Right lung (tissue), 5 donors: ENCODE data around the gene STARD8. TPM values are rescaled to one million over a fixed set of nuclear protein-coding genes. Genes with fewer than 3 reads are reported as not detected.
"Not testable (repeated sequence)": the region's sequence is repeated elsewhere in the genome, so short reads cannot be mapped to it uniquely, and the experiment has no call there.

Experiments
- DNase-seq, 2 donors: peaks; one replicate each; pipeline ENCODE4 v3.0.0-alpha.2; 2013
- polyA plus RNA-seq, 5 donors: library from polyadenylated mRNA; unstranded; fragments of 120-200 nt; gene quantifications; one replicate each; pipeline versions ENCODE4 v1.2.1 to v1.2.3, GENCODE V29; 2013; ENCODE audit warnings: inconsistent platforms in 1 of 5, low replicate concordance in 1 of 5; ENCODE audit not compliant: insufficient read length in 5 of 5, insufficient read depth in 1 of 5

STARD8 gene
- polyA plus RNA-seq, 5 donors = 12.3 to 17.6 (median 14.4) TPM

DNA sequence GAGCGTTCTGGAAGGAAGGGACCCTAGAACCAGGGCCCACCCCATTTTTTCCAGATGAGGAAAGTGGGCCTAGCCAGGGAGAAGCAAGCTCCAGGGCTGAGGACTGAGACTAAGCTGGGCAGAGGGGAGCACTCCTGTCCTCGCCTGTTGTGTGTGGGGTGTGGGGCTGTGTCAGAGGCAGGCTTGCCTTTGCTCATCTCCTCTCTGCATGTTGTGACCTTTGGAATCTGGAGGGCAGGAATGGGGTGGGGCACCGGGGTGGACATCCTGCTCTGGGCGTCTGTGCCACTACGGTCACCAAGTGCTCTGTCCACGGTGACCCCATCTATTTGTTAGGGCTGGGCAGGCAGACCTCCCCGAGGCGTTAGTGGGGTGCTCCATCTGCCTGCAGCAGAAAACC lies 41.5 kb downstream of the STARD8 start:
- DNase-seq = not testable (repeated sequence)

DNA sequence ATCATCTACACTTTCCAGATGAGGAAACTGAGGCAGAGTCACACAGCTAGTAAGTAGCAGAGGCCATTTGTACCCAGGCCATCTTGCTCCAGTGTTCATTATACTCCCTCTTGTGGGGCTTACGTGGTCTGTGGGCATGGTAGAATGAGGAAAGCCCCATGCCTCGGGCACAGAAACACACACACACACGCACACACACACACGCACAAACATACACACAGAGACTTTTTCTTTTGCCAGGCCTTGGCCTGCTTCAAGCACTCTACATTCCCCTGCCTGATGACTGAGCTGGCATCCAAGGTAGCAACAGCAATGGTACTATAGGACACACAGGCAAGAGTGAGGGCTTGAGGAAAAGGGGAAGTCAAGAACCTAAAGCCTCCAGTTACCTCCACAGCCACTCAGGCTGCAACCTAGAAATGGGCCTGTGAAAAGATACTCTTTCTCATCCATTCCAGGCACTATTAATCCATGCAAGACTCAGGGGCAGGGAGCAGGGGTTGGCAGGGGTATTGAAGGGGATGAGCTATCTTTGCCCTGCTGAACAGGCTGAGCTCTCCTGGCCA lies 43.6 kb downstream of the STARD8 start:
- DNase-seq = no peak

DNA sequence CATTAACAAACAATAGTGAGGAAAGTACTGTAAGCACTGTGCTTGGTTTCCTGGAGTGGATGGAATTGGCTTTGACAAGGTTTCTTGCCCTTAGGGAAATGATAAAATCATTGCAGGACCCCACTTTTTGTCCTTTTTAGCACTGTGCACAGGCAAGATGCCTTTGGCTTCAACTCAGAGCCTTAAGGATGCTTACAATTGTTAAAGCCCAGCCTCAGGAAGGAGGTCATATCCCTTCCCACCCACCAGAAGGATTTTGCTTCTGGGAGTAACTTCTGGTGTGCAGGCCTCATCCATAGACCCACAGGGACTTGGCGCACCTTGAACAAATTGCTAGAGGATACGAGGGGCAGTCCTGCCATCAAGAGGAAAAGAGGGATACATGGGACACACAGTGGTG lies 44.5 kb downstream of the STARD8 start:
- DNase-seq = no peak

DNA sequence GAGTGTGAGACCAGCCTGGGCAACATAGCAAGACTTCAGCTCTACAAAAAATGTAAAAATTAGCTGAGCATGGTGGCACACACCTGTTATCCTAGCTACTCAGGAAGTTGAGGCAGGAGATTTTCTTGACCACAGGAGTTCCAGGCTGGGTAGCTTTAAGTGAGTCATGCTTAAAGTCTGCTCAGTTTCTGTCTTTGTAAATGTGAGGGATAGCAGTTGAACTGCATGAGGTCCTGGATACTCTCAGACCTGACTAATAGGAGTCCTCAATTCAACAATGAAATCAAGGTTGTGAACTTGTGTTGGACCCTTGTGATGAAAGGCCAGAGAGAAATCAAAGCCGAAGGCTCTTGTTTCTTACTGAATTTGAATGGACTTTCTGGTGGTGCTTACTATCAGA lies 45.2 kb downstream of the STARD8 start:
- no peak for DNase-seq

DNA sequence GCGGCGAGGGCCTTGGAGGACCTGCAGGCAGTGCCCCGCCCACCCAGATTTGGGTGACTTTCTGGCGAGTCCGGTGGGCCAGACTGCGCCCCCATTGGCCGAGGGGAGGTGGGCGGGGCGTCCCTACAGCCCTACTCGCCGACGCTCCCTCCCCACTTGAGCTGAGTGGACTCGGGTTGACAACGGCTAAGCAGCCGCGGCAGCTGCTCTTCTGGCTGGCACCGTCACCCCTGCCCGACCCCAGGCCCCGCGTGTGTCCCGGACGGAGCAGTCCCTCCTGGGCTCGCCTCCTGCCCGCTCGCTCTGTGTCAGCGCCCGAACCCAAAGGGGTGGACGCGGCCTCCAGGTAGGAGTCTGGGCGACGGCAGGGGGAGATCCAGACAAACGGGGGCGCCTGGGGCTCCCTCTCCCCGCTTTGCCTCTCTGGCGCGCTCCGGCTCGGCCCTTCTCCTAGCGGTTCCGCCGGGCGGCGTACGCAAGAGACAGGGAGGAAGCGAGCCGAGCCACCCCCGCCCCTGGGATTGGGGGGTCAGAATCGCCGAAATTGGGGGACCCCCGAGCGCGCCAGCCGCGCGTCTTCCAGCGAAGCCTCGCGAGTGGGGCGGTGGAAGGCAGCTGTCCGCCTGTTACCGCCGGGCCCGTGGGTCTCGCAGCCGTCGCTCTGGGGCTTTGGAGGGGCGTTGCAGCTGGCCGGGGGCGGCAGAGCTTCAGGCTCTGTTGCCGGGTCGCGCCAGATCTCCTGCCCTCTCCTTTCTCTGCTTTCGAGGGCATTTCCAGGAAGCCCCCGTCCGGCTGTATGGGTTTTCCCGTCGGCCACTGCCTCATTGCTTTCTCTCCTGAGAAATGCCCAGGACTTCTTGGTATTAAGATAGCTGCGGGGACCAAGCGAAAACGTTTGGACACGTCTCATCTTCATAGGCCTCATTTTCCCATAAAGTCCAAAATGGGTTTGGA lies 46.3 kb downstream of the STARD8 start:
- peak; percentile 71 for DNase-seq

DNA sequence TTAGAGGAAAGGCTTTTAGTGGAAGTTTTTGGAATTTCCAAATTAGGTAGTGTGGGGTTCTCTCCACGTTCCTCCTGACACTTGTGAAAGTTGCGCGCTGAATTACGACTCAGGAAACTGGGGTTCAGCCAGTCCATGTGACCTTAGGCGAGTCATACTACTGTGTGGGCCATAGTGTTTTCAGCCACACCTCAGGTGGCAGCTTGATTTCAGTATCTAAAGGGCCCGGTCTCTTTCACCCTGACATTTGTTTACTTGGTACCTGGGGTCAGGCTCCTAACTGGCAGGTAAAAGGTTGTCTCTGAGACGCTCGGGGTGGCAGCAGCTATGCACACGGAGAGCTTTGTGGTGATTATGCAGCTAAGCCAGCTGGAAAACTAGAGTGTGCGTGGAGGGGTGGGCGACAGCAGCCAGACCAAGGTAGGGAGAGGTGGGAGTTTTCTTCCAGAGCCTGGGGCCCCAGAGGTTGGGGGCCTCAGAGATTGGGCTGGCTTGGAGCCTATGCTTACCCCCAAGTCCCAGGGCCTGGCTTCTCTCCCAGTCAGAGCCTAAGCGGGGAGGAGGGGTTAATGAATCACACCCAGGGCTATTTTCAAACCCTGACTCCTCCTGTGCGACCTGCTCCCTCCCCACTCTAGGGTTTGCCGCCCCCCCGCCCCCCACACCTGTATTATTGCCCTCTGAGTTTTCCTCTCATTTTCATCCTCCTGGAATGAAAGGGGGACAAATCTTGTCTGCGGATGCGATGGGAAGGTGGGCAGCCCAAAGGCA lies 47.2 kb downstream of the STARD8 start:
- no peak for DNase-seq

DNA sequence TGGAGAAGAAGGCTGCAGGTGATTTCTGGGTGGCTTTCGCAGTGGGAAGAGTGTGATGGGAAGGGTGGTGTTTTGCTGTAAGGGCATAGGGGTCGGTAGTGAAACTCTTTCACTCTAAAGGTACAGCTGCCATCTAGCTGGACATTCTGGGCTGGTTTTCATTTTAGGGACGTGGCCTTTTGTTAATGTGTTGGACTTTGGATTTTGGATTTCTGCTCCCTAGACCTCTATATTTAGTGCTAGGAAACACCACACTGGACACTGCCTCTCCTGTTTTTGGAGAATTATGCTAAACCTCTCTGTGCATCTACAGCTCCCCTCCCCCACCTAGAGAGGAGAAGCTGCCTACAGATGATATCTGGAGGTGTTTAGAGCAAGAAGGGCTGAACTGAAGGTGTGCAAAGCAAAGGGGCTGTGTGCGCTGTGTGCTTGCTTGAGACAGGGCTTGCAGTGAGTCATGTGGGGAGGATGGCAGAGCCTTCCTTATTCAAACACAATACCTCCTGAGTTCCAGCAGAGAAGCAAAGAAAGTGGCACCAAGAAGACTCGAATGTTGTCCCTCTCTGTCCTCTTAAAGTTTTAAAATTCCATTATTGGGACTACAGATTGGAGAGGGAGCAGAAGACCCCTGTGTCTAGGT lies 47.9 kb downstream of the STARD8 start:
- DNase-seq = no peak

DNA sequence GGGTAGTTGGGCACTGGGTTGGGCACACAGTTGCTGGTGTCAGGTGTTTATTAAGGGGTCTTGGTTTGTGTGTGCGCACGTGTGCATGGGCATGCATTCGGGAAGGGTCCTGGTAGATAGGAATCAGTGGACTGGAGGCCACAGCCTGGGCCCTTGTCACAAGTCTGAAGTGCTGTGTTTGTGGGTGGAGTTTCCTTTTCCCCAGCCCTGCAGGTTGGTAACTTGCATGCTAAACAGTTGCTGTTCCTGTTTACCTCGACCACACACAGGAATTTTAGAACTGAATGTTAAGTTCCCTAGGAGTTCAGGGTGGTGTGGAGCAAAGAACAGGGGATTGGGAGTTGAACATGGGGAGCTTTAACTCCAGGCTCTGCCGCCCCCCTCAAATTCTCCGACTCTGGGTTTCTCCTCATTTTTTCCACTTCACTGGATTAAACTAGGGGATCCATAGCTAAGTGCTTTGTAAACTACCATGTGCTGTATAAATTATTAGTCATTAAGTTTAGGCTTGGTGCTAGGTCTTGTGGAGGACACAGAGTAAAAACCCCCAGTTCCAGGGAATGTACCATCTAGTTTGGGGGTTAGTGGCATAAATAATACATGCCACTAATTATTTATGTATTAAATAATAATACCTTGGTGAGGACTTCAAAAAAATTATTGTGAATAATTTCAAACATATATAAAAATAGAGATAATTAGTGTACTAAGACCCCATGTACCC lies 49.0 kb downstream of the STARD8 start:
- DNase-seq = no peak

DNA sequence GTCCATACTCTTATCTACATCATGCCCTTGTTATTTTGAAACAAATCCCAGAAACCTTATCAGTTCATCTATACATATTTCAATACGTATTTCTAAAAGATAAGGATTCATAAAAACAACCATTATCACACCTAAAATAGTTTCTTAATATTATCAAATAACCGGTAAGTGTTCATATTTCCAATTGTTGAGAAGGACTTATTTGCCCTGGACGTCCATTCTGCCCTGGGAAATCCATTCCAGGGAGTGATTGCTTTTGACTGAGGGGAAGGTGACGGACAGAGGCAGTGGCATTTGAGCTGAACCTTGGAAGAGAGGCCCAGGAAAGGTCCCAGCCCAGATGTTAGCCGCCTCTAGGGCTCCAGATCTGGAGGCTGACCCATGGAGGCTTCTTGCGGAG lies 49.6 kb downstream of the STARD8 start:
- no peak for DNase-seq

DNA sequence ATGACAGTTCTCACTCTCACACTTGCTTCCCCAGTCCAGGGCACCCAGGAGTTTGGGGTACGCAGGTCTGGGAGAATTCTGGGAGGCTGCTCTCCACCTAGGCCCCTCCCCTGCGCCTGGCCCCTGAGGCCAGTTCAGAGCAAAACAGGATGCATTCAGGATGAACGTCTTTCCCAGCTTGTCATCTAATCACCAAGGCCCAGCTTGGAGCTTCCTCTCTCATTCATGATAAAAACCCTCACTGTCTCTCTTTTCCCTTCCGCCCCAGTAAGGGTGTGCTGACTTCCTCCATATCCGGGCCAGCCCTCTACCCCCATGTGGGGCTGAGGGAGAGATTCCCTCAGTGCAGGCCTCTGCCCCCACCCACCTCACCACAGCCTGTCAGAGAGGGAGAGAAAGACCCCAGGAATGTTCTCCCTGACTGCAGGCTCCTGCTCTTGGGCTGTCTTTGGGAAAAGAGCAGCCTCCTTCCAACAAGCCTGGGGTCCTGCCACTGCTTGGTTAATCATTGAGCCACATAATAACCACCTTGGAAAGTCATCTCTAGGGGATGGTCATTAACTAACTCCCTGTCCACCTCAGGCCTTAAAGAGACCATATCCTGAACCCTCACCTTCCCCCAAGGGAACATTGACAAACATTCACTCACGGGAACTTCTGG lies 50.1 kb downstream of the STARD8 start:
- no peak for DNase-seq

DNA sequence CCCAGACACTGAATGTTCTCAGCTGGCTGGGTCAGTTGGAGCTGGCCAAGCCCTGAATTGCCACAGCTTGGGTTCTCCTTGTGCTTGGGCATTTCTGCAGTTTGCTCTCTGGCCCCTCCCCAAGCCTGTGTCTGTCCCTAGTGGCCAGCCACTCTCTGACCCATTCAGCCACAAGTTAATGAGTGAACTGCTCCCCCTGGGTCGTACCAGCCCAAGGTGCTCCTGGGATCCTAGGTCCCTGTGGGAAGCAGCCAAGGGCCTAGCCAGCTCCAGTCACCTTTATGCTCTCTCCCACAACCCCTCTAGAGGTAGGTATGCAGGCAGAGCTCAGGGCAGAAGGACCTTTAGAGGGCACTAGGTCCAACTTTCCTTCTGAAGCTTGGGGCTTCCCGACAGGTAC lies 51.5 kb downstream of the STARD8 start:
- DNase-seq = no peak

DNA sequence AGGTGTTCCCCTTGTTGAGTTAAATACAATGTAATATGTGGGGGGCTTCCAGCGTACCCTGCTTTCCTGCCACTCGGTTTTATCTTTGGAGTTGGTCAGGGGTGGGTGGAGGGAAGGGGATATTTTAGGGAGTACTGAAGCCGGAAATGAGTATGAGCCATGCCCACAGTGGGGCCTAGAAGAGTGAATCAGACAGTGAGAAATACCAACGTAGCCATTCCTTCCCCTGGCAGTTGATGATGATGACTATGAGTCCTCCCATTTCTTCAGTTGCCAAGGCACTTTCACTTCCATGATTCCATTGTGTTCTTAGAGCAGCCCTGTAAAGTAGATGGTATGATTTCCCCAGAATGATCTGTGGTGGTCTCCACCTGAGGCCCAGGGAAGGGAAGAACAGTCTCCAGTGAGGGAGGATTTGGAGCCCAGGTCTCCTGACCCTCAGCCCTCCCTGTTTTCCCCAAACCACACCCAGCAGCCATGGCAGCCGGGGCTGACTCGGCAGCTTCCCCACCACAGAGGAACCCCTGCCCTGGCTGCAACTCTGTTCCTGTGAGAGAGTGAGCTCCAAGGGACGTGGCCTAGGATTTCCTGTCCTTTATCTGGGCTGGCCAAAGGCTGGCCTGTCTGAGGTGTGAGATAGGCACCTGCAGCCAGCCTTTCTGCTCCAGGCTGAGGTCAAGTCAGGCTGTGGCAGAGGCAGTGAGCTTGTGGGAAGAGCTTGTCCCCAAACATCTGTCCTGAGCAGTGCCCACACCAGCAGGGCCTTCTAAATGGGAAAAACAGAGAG lies 52.7 kb downstream of the STARD8 start:
- DNase-seq = no peak

DNA sequence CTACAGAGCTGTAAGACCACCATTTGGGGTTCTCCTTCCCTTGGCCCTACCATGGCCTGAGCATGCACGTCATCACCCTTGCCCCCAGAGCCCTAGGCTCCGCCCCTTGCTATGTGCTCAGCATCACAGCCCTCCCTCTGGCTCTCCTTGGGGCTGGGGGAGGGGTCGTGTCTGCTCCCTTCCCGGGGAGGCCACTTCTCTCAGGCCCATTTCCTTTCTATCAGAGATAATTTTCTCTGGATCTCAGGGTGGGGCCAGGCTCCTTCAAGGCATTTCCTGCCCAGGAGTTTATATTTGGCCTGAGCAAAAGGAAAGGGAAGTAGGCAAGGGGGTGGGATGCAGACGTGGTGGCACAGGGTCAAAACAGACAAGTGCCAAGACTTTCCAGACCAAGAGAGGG lies 55.9 kb downstream of the STARD8 start:
- DNase-seq = no peak

DNA sequence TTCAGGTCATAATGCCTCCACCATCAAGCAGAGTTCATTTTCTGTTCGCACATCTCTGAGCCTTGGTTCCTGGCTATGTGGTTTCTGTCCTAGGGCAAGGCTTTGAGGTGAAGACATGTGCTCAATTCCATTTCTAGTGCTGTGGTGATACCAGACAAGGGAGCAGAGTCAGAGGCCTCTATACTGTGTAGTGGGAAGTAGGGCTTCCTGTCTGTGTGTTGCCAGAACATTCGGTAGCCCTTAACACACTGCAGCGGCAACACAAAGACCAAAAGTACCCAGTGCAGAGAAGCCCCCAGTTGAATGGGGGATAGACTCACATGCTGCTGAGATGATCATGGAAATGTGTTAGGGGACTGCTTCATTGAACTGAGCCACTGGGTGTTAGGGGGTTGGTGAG lies 56.4 kb downstream of the STARD8 start:
- DNase-seq = no peak

DNA sequence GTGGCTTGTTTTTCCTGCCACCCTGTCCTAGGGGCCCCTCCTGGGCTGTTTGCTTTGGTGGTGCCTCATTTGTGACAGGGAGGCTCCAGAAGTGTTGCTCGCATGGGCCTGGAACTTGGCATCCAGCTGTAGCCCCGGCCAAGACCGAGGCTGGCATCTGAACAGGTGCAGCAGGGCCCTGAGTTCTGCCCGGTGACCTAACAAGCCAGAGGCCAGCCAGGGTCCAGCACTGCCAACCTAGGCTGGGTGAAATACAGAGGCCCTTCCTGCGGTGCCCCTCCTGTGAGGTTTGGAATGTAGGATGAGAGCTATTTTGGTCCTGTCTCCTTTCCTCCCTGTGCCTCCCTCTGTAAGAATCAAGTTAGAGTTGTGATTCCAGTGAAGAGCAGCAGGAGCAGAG lies 58.5 kb downstream of the STARD8 start:
- no peak for DNase-seq

DNA sequence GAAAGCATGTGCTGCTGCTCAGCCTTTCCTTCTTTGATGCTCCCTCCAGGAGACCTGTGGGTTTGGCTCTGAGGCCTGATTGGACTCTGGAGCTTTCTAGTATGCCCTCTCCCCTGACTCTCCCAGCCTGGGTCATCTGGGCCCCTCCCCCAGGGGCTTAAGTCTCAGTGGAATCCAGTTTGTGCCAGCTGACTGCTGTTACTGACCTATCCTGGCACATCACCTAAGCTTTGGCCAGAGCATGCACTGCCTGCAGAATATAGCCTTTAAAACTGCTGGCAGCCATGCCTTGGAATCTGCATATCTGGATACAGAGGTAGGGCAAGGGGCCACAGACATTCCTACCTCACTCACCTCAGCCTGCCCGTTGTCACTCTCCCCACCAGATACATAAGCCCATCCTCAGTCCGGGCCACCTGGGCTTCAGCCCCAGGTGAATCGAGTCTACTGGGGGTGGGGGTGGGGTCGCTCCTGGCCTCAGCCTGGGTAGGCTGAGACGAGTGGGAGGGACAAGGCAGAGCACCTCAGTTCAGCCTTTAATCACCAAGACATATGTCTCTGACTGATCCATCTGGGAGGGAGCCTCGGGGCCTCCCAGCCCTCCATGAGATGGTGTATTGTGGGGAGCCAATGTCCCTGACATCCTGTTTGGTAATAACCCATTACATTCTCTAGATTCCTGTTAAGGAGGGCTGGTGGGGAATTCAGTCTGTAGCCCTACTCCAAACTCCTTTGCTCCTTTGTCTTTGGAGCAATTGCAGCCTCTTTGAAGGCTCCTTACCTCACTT lies 61.2 kb downstream of the STARD8 start:
- no peak for DNase-seq

DNA sequence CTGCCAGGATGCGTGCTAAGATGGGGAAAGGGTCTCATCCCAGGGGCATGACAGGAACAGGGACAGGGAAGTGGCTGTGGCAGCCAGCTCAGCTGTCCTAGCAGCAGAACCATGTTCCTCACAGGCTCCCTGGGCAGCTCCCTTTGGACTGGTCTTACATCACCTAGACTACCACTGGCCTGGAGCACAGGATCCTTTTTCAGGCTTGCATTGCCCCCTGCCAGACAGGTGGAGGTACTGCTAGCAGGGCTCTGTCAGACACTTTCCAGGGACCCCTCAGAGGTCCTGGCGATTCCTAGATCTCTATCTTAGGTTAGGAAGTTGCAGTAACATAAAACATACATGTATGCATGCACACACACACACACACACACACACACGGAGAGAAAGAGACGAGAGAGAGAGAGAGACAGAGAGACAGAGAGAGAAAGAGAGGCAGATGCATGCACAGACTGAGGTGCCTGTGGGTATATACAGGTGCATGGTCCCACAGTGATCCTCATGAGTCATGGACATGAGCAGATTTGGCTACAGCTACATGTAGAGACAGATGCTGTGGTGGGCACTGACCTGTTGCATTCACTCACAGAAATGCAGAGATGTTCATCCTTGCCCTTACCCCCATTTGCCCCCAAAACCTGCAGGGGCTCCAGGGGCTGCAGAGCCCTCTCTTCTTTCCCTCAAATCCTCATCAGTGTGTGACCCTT lies 63.6 kb downstream of the STARD8 start:
- no peak for DNase-seq

DNA sequence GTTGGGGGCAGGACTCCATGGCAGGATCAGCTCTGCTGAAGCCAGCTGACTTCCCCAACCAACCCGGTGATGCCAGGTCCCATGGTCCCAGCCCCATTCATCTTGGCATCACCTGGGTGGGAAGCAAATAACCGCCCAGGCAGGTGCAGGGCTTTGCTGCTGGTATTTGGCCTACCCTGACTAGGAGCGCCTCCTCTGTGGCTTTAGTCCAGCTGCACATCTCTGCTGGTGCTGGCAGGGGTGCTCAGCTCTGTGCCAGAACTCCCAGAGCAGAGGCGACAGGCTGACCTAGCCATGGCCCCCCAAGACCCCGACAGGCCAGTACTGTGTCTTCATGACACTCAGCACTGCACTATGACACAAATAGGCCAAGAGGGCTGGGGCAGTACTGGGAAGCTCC lies 64.4 kb downstream of the STARD8 start:
- DNase-seq = no peak

DNA sequence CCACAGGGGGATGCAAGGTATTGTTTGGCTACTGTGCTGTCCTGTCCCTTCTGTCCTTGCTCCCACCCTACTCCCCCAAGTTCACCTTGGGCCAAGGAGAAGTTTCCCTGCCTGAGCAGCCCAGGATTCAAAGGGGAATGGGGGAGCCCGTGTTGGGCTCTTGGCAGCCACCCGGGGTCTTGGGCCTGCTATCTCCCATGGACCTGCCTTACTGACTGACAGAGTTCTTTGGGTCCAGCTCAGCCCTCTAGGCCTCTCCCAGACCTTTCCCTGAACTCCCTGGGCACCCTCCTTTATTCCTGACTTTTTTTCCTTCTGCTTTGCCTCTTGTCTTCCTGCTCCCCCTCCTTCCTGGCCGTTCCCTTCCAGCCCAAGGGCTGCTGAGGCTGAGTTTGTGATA lies 67.4 kb downstream of the STARD8 start:
- DNase-seq = no peak
